NCI-H1105 (cell line): ENCODE measurements around the gene DYSF.

Experiments
- DNase-seq: peaks from one replicate; lab custom pipeline; 2025; lab: John Stamatoyannopoulos, UW

DYSF gene

GRCh38 chr2:71734620-71735019, 281.3 kb downstream of the DYSF start:
- DNase-seq = no peak

- DNase-seq = no peak
Measured at GRCh38 chr2:71735676-71736075, 282.3 kb downstream of the DYSF start.
